LNCaP clone FGC (cell line): Measurements from ENCODE around the gene RPS18.
"Not testable (repeated sequence)": the region's sequence is repeated elsewhere in the genome, so short reads cannot be mapped to it uniquely, and the experiment has no call there.

Source experiments
- DNase-seq: peaks from one replicate; pipeline ENCODE4 v3.0.0-alpha.2; 2011; ENCODE audit warnings: low read depth
- H3K4me3 ChIP-seq: 2 replicates; pipeline ENCODE4 v1.5.1; 2011; ENCODE audit warnings: mild to moderate bottlenecking, low read depth, low read length, control low read depth
- CTCF ChIP-seq: IDR thresholded peaks from 2 replicates; pipeline ENCODE4 v1.5.1; 2012; ENCODE audit warnings: mild to moderate bottlenecking; ENCODE audit not compliant: control insufficient read depth, insufficient read depth; ENCODE audit errors: extremely low read depth

The RPS18 gene

DNA sequence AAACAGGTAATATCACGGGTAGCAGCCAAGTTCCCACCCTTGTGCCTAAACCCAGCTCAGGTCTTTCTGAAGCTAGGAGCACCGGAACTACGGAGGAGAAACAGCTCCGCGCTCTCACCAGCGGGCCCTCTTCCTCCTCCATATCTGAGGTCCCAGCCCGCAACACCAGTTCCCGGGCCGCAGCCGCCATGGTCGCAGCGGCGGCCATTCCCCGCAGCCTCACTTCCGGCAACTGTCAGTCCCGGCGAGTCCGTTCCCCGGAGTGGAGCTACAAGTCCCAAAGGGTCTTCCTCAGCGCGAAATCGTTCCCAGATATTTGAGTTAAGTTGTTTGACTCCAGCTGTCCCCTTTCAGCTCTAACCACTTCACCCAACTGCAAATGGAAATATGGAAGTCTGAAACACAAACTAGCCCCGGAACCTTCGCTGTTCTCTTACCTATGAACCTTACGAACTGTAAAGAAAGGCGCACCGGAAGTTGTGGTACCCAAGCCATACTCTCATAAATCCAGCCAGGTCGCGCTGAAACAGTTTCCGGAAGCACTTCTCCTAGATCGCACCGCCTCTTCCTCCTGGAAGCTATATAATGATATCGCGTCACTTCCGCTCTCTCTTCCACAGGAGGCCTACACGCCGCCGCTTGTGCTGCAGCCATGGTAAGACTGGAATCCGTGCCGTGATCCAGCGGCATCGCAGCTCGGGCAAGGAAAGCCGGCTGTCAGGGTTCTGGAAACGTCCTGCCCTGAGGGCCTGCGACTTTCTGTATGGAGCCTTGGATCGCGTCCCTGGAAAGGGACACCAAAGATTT lies at the start of gene RPS18, which contains the start of gene VPS52:
TSS of gene RPS18 (plus strand) at position 608 of the 807 bp plus-strand sequence. CDS start at position 653, 45 bp downstream.
TSS of gene VPS52 (minus strand) at position 409 of the 807 bp plus-strand sequence. CDS start at position 208, 201 bp downstream.
- H3K4me3 ChIP-seq: peak within 1 kb of the TSS; percentile 89
- DNase-seq: peak; percentile 98
- TF ChIP-seq CTCF: no peak

DNA sequence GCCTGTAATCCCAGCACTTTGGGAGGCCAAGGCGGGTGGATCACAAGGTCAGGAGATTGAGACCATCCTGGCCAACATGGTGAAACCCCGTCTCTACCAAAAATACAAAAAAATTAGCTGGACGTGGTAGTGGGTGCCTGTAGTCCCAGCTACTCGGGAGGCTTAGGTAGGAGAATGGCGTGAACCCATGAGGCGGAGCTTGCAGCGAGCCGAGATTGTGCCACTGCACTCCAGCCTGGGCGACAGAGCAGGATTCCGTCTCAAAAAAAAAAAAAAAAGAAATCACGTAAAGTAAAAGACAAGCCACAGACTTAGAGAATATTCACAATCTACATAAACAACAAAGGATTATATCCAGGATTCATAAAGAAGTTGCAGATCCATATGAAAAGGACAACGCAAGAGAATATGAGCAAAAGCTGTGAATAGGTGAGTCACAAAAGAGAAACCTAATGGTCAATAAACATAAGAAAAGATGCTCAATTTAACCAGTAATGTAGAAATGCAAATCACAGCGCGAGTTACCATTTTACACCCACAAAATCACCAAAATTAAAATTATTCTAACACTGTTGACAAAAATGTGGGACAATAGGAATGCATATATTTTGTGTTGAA lies 45.3 kb upstream of the RPS18 start:
- H3K4me3 ChIP-seq, DNase-seq: not testable (repeated sequence)

DNA sequence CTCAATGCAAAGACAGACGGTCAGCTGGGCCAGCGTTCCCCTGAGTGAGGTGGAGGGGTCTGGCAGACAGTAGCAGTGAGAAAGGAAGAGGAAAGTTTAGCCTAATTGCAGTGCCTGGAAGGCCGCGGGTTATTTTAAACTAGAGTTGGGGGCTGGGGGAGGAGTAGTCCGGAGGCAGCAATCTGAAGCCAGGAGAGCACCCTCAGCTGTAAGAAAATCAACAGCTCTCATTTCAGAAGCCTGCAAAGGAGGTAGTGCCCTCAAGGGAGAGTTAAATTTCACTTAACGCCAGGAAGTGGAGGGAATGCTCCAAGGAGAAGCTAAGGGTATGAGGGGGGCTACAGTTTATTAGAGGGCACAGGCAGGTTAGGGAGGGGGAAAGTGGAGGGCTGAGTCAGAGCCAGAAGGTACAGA lies 36.6 kb upstream of the RPS18 start:
- DNase-seq: no peak
- TF ChIP-seq CTCF: no peak
- H3K4me3 ChIP-seq: no peak overlapping the region

- H3K4me3 ChIP-seq: no peak overlapping the region
- TF ChIP-seq CTCF: no peak
- no peak for DNase-seq
Observed at GRCh38 chr6:33236328-33236727, 35.5 kb upstream of the RPS18 start.

- H3K4me3 ChIP-seq: no peak overlapping the region
Observed at GRCh38 chr6:33236852-33237251, 35.0 kb upstream of the RPS18 start.

DNA sequence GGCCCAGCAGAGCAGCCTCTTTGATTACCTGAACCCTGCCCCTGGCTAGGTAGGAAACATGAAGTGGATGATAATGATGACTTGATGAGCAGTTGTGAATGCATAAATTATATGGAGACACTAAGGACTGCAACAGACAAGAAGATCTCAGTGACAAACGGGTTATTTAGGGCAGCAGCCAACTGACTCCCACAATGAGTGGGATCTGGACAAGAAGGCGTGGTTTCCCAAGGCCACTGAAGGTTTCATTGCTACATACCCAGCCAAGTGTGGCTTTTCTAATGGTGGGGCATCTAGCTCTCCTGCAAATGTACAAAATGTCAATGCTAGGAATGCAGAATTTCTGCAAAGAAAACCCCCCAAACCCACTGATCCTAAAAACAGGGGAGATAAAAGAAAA lies 34.1 kb upstream of the RPS18 start:
- no peak for DNase-seq
- no peak for TF ChIP-seq CTCF
- no peak overlapping the region for H3K4me3 ChIP-seq

More at GRCh38 chr6:33236852-33237251, 35.0 kb upstream of the RPS18 start:
- no peak for TF ChIP-seq CTCF
- no peak for DNase-seq

DNA sequence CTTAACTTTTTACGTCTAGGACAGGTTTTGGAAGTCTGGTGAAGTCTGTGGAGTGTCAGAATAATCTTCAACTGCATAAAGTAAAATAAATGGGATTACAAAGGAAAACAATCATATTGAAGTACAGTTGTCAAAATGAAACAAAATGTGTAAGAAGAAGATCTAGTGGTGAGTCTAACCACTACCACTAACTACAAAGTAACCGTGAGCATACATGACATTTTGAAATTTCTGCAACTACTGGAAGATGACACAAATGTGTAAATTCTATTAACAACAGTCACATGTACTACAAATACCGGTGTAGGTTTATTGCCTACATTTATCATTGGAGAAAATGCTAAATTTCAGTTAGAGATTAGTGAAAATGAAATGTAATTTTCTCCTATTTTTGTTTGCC lies 29.9 kb upstream of the RPS18 start:
- TF ChIP-seq CTCF: no peak
- H3K4me3 ChIP-seq: no peak overlapping the region
- DNase-seq: no peak
